Hepatocyte (in vitro differentiated cells): ENCODE data around the gene TENM4. TPM values are rescaled to one million over a fixed set of nuclear protein-coding genes. Genes with fewer than 3 reads are reported as not detected.
A peak's percentile ranks its signal among the peaks of the same experiment; 100 is the strongest.

Source experiments
- DNase-seq: peaks from one replicate; pipeline ENCODE4 v3.0.0-alpha.2; 2016; ENCODE audit warnings: low spot score
- H2AFZ ChIP-seq: fragments of 200-600 bp; sonication (generic); 2 replicates; pipeline ENCODE4 v1.6.0; 2016; ENCODE audit warnings: antibody characterized with exemption, mild to moderate bottlenecking
- H3K27ac ChIP-seq: fragments of 200-600 bp; sonication (generic); 2 replicates; pipeline ENCODE4 v1.5.1; 2016; ENCODE audit warnings: mild to moderate bottlenecking
- H3K27me3 ChIP-seq: fragments of 200-600 bp; sonication (generic); 2 replicates; pipeline ENCODE4 v1.6.1; 2016
- H3K36me3 ChIP-seq: fragments of 200-600 bp; sonication (generic); replicated peaks from 2 replicates; pipeline ENCODE4 v1.5.1; 2016; ENCODE audit warnings: low read depth; ENCODE audit not compliant: insufficient read depth
- H3K4me1 ChIP-seq: fragments of 200-600 bp; sonication (generic); 2 replicates; pipeline ENCODE4 v1.5.1; 2016; ENCODE audit warnings: mild to moderate bottlenecking, moderate library complexity; ENCODE audit not compliant: insufficient read depth
- H3K4me2 ChIP-seq: fragments of 200-600 bp; sonication (generic); 2 replicates; pipeline ENCODE4 v1.6.0; 2016
- H3K4me3 ChIP-seq: fragments of 200-600 bp; sonication (generic); 2 replicates; pipeline ENCODE4 v1.5.1; 2016; ENCODE audit warnings: mild to moderate bottlenecking
- H3K79me2 ChIP-seq: fragments of 200-600 bp; sonication (generic); 2 replicates; pipeline ENCODE4 v1.6.0; 2017; ENCODE audit warnings: mild to moderate bottlenecking
- H3K9me2 ChIP-seq: fragments of 200-600 bp; sonication (generic); replicated peaks from 2 replicates; pipeline ENCODE4 v1.6.0; 2017; ENCODE audit warnings: mild to moderate bottlenecking; ENCODE audit not compliant: insufficient read depth
- H3K9me3 ChIP-seq: fragments of 200-600 bp; sonication (generic); 2 replicates; pipeline ENCODE4 v1.5.1; 2016; ENCODE audit warnings: low read depth, mild to moderate bottlenecking
- H4K20me1 ChIP-seq: fragments of 200-600 bp; sonication (generic); 2 replicates; pipeline ENCODE4 v1.6.0; 2016; ENCODE audit warnings: mild to moderate bottlenecking; ENCODE audit not compliant: insufficient read depth, poor library complexity, severe bottlenecking
- CTCF ChIP-seq: fragments of 200-600 bp; sonication (generic); IDR thresholded peaks from 2 replicates; pipeline ENCODE4 v1.5.1; 2016; ENCODE audit warnings: antibody characterized with exemption, mild to moderate bottlenecking; ENCODE audit not compliant: poor library complexity
- EZH2 ChIP-seq: fragments of 200-600 bp; sonication (generic); IDR thresholded peaks from 2 replicates; pipeline ENCODE4 v1.6.1; 2016; ENCODE audit warnings: antibody characterized with exemption, mild to moderate bottlenecking, borderline replicate concordance
- EZH2phosphoT487 ChIP-seq: fragments of 200-600 bp; sonication (generic); IDR thresholded peaks from one replicate; pipeline ENCODE4 v1.6.1; 2018; ENCODE audit warnings: antibody characterized with exemption, mild to moderate bottlenecking, low read depth, moderate library complexity; ENCODE audit not compliant: unreplicated experiment, severe bottlenecking
- WGBS: methylation state at CpG from one replicate; pipeline ENCODE4 v1.1.6; 2016; ENCODE audit warnings: low lambda C conversion rate; ENCODE audit errors: missing lambda C conversion rate; 5-methylcytosine and 5-hydroxymethylcytosine counted together
- polyA plus RNA-seq: library from polyadenylated mRNA; unstranded; fragments of >200 nt; fragmentation: Nextera tagmentation; extraction: Ambion mirVana; gene quantifications from 2 replicates; pipeline ENCODE4 v1.2.1, GENCODE V29; 2016
- total RNA-seq: library from RNA; depleted of rRNA; stranded (reverse); fragments of >200 nt; gene quantifications from 2 replicates; pipeline ENCODE4 v1.2.3, GENCODE V29; 2014

The TENM4 gene
- total and polyA plus RNA-seq, 2 experiments from 2014 or later = 18.4 to 18.7 TPM

DNA sequence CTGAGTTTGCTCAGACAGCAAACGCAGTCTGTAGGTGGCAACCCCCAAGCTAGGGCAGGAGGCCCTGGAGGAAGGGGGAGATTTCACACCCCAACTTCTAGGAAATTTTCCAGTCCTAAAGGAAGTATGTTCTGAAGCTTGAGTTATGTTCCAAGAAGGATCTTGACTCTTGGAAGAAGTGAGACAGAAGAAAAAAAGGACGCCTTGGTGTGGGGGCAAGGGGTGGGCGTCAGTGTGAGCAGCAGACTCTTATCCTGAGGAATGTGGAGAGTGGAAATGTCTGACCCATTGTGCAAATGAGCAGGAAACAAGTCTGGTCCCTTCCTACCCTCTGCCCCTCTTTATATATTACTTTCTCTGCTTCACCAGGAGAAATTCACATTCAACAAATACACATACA lies 497.7 kb downstream of the TENM4 start:
- H3K4me3 ChIP-seq = no peak overlapping the region
- no peak overlapping the region for H2AFZ ChIP-seq
- peaks cover 3% of the 10 kb centered on the region for H3K79me2 ChIP-seq
- 58% methylated on average over 3 of the region's 3 CpGs for WGBS
- H3K27ac ChIP-seq = peak overlapping the region; percentile 25
- DNase-seq = no peak
- no peaks in the 10 kb centered on the region for H3K36me3 ChIP-seq
- H3K9me2 ChIP-seq = no peaks in the 10 kb centered on the region
- TF ChIP-seq CTCF (no peak), EZH2phosphoT487 (no peak), EZH2 (no peak)
- H3K4me1 ChIP-seq = peaks cover 34% of the 10 kb centered on the region
- H3K27me3 ChIP-seq = no peaks in the 10 kb centered on the region
- H3K4me2 ChIP-seq = no peak overlapping the region
- H3K9me3 ChIP-seq = no peaks in the 10 kb centered on the region
- H4K20me1 ChIP-seq = no peaks in the 10 kb centered on the region

DNA sequence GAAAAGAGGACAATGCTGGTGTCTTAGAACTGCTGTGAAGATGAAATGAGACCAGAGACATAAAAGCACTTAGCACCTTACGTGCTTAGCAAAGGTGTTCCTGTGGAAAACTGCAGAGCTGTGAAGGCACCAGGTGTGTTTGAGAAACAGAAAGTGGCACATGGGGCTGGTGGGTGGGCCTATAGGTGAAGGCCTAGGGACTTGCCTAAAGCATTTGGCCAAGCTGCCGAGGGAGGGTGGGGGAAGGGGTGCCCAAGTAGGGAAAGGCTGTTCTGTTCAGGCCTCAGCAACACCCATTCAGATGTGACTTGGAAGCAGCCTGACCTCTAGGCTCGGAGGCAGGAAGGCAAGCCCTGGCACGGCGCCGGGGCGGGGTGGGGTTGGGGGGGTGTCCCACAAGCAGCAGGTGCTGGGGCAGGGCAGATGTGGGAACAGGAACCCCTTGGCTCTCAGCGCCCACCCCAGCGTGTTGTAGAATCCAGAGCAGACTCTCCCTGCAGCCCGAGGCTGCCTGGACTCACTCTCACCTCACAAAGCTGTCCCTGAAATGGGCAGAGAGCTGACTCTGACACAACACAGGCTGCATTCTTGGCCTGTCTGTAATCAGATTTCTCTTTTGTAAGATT lies 499.5 kb downstream of the TENM4 start:
- Histone ChIP-seq H3K27ac (no peak overlapping the region), H4K20me1 (no peaks in the 10 kb centered on the region), H3K4me1 (peaks cover 21% of the 10 kb centered on the region), H3K36me3 (no peaks in the 10 kb centered on the region), H3K4me3 (no peak overlapping the region), H3K79me2 (peaks cover 3% of the 10 kb centered on the region), H3K9me3 (no peaks in the 10 kb centered on the region), H3K4me2 (no peak overlapping the region), H3K27me3 (no peaks in the 10 kb centered on the region), H3K9me2 (no peaks in the 10 kb centered on the region), H2AFZ (no peak overlapping the region)
- 60% methylated on average over 7 of the region's 10 CpGs for WGBS
- TF ChIP-seq CTCF = no peak
- TF ChIP-seq EZH2phosphoT487 = no peak
- TF ChIP-seq EZH2 = no peak
- DNase-seq = peak; percentile 17

- WGBS = 54% methylated on average over 6 of the region's 6 CpGs
- H3K79me2 ChIP-seq = peaks cover under 1% of the 10 kb centered on the region
- H3K4me1 ChIP-seq = peaks cover 21% of the 10 kb centered on the region
- H3K9me2 ChIP-seq = no peaks in the 10 kb centered on the region
- H3K27me3 ChIP-seq = no peaks in the 10 kb centered on the region
- no peak overlapping the region for H3K4me3 ChIP-seq
- H3K36me3 ChIP-seq = no peaks in the 10 kb centered on the region
- DNase-seq = no peak
- H3K9me3 ChIP-seq = no peaks in the 10 kb centered on the region
- no peak overlapping the region for H3K4me2 ChIP-seq
- H4K20me1 ChIP-seq = no peaks in the 10 kb centered on the region
- H3K27ac ChIP-seq = no peak overlapping the region
- no peak overlapping the region for H2AFZ ChIP-seq
- TF ChIP-seq EZH2phosphoT487 (no peak), EZH2 (no peak), CTCF (no peak)
These were observed 500.2 kb downstream of the TENM4 start for GRCh38 chr11:78940500-78941225.
